ENCODE measurements around the gene TNXB. TPM values are rescaled to one million over a fixed set of nuclear protein-coding genes. Genes with fewer than 3 reads are reported as not detected.

Gene TNXB
- 0.33 to 0.85 TPM (median 0.53 TPM) in 5 replicates for total RNA-seq (2022; extraction: Qiagen RNA extraction)

DNA sequence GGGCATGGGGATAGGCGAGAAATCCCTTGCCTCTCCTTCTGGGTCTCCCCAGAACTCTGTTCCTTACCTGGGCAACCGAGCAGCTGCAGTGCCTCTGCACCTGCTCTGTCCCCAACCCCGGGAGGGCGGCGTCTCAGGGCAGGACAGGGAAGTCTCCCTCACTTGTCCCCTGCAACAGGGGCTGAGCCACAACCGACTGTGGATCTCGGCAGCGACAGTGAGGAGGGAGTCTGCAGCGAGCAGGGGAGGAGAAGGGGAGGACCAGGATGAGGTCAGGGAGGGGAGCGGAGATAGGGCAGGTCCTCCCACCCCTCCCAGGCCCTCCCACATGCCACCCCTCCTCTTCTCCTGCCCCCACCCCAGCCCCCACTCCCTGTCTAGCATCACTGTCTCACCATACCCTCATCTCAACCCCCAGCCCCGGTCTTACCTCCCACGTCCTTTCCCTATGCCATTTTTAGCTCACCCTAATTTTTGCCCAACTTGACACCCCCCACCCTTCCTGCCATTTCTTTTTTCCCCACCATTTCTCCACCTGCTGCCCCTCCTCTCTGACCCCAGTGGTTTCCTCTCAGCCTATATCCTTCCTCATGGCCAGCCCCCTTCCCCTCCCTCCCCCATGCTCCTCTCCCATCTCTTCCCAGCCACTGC is at the start of gene TNXB:
TNXB (minus strand) TSS at position 225 of the 651 bp plus-strand sequence. CDS start 11,140 bp downstream, outside the sequence.

GRCh38 chr6:32153564-32154513 is 44.7 kb upstream of the TNXB start, which contains the start of gene PPT2:
Gene PPT2, plus strand, starts transcription at chr6:32154141. Its CDS starts 454 bp downstream, at chr6:32154595.

DNA sequence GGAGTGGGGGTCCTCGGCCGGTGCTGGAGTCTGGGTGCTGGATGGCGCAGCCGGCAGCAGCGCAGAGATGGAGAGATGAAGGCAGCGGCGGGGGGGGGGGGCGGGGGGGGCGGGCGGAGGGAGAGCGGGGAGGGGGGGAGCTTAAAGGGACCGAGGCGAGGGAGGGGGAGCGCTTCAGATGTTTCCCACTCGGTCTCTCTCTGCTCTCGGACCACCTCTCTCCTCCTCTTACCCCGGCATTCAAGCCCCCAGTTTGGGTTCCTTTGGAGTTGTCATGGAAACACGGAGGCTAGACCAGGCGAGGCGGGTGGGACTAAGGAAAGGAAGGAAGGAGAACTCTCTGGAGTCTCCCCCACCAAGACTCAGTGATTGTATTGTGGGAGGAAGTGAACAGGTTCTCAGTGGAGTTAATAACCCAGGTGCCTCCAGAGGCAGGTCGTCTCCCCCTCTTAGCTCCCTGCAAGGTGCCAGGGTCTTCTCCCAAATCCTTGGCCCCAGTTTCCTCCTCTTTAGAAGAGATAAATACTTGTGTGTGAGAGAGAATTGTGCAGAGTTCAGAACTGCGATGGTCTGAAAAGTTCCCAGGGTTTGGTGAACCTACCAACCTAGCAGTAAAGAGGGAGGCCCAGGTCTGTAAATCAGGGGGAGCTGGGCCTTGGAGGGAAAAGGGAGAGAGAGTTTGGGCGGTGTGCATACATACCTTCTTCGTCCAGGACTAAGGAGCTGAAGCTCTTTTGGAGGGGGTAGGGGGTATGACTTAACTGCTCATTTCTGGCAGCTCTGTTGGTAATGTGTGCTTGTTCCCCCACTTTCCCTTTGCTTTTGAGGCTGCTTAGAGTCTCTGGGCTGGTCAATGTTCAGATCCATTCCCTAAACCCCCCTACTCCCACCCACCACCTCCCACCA is 43.0 kb upstream of the TNXB start, which contains the start of gene PRRT1:
PRRT1 (minus strand) TSS at position 77 of the 906 bp plus-strand sequence. CDS start 112 bp downstream, outside the sequence.

GRCh38 chr6:32127717-32128592 is 18.8 kb upstream of the TNXB start, which contains the start of gene ATF6B:
Gene ATF6B, minus strand, starts transcription at chr6:32128246. Its CDS starts 39 bp downstream, at chr6:32128207.

DNA sequence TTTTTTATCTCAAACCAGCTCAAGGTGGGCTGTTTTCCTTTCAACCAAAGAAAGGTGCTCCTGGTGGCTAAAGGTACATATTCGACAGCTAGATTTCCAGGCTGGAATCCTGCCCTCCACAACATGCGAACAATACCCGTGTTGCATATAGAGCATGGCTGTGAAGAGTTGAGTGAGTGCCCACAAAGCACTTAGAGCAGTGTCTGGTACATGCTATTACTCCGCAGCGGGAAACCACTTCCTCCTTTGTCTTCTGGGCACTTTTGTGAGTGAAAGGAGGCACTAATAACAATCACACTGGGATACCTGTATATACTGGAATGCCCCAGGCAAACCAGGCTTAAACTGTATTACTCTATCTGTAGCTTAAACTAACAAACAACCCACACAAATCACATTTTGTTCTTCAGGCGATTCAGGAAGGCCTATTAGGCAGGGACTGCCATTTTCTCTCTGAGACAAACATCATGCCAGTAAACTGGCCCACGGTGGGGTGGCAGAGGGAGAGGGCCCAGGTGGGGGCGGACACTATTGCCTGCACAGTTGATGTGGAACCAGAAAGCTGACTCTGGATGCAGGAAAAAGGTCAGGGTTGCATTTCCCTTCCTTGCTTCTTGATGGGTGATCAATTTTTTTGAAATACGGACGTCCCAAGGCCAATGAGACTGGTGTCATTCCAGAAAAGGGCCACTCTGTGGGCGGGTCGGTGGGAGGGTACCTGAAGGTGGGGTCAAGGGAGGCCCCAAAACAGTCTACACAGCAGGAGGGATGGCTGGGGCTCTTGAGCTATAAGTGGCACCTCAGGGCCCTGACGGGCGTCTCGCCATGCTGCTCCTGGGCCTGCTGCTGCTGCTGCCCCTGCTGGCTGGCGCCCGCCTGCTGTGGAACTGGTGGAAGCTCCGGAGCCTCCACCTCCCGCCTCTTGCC is 71.3 kb downstream of the TNXB start, which contains the start of gene CYP21A2:
CYP21A2 (plus strand) TSS at position 818 of the 927 bp plus-strand sequence; CDS start at position 826, 8 bp downstream.

DNA sequence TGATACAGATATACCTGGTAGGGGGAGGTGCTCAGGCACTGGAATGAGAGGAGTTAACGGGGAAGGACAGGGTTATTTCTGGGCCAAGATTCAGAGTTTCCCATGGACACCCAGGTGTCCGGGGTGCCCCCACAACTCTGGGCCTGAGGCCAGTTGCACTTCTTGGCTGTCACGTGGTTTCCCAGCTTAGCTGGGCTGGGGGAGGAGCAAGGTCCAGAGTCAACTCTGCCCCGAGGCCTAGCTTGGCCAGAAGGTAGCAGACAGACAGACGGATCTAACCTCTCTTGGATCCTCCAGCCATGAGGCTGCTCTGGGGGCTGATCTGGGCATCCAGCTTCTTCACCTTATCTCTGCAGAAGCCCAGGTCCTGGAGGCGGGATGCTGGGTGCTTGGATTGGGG is 94.6 kb downstream of the TNXB start, which contains the start of gene C4B:
C4B (plus strand) TSS at position 249 of the 400 bp plus-strand sequence; CDS start at position 300, 51 bp downstream.

Other genes with a start within 250 kb of the TNXB start
- gene NEU1, start 246.5 kb downstream of the TNXB start, total RNA-seq (2022; extraction: Qiagen RNA extraction) = 22.0 to 34.1 TPM (median 28.7 TPM) in 5 replicates
- 0.04 to 0.06 TPM in 2 of 5 replicates, not detected in the others for gene SLC44A4, start 230.3 kb downstream of the TNXB start, total RNA-seq (2022; extraction: Qiagen RNA extraction)
- 18.2 to 30.9 TPM (median 28.3 TPM) in 5 replicates for gene EHMT2, start 211.6 kb downstream of the TNXB start, total RNA-seq (2022; extraction: Qiagen RNA extraction)
- gene ZBTB12, start 207.3 kb downstream of the TNXB start, total RNA-seq (2022; extraction: Qiagen RNA extraction) = 2.9 to 4.4 TPM (median 3.9 TPM) in 5 replicates
- 0.27 to 0.40 TPM (median 0.30 TPM) in 5 replicates for gene C2, start 181.6 kb downstream of the TNXB start, total RNA-seq (2022; extraction: Qiagen RNA extraction)
- gene CFB, start 163.2 kb downstream of the TNXB start, total RNA-seq (2022; extraction: Qiagen RNA extraction) = 1.4 to 2.1 TPM (median 1.6 TPM) in 5 replicates
- 81.5 to 99.5 TPM (median 85.1 TPM) in 5 replicates for gene NELFE, start 150.4 kb downstream of the TNXB start, total RNA-seq (2022; extraction: Qiagen RNA extraction)
- gene SKIC2, start 150.2 kb downstream of the TNXB start, total RNA-seq (2022; extraction: Qiagen RNA extraction) = 17.5 to 26.7 TPM (median 23.7 TPM) in 5 replicates
- 10.3 to 12.9 TPM (median 12.5 TPM) in 5 replicates for gene DXO, start 137.2 kb downstream of the TNXB start, total RNA-seq (2022; extraction: Qiagen RNA extraction)
- gene C4A, start 127.3 kb downstream of the TNXB start, total RNA-seq (2022; extraction: Qiagen RNA extraction) = 0.63 to 1.2 TPM (median 0.89 TPM) in 5 replicates
- gene C4B, start 94.5 kb downstream of the TNXB start, total RNA-seq (2022; extraction: Qiagen RNA extraction) = 0.47 to 0.90 TPM (median 0.64 TPM) in 5 replicates
- gene CYP21A2, start 70.9 kb downstream of the TNXB start, total RNA-seq (2022; extraction: Qiagen RNA extraction) = 0.09 TPM in 1 of 5 replicates, not detected in the others
- 23.7 to 36.6 TPM (median 35.8 TPM) in 5 replicates for gene ATF6B, start 18.9 kb upstream of the TNXB start, total RNA-seq (2022; extraction: Qiagen RNA extraction)
- 6.5 to 7.7 TPM (median 6.9 TPM) in 5 replicates for gene FKBPL, start 20.9 kb upstream of the TNXB start, total RNA-seq (2022; extraction: Qiagen RNA extraction)
- gene PRRT1, start 42.6 kb upstream of the TNXB start, total RNA-seq (2022; extraction: Qiagen RNA extraction) = 0.35 to 1.1 TPM (median 0.68 TPM) in 5 replicates
- 7.1 to 9.4 TPM (median 9.0 TPM) in 5 replicates for gene PPT2, start 44.8 kb upstream of the TNXB start, total RNA-seq (2022; extraction: Qiagen RNA extraction)
- 0.70 to 2.2 TPM (median 1.5 TPM) in 5 replicates for gene EGFL8, start 55.3 kb upstream of the TNXB start, total RNA-seq (2022; extraction: Qiagen RNA extraction)
- gene AGPAT1, start 66.7 kb upstream of the TNXB start, total RNA-seq (2022; extraction: Qiagen RNA extraction) = 32.1 to 44.9 TPM (median 44.4 TPM) in 5 replicates
- 32.0 to 43.1 TPM (median 40.9 TPM) in 5 replicates for gene RNF5, start 69.1 kb upstream of the TNXB start, total RNA-seq (2022; extraction: Qiagen RNA extraction)
- 0.47 to 1.8 TPM (median 1.4 TPM) in 5 replicates for gene AGER, start 74.9 kb upstream of the TNXB start, total RNA-seq (2022; extraction: Qiagen RNA extraction)
- gene PBX2, start 80.9 kb upstream of the TNXB start, total RNA-seq (2022; extraction: Qiagen RNA extraction) = 13.5 to 18.9 TPM (median 17.2 TPM) in 5 replicates
- 0.26 to 0.48 TPM (median 0.36 TPM) in 5 replicates for gene GPSM3, start 83.3 kb upstream of the TNXB start, total RNA-seq (2022; extraction: Qiagen RNA extraction)
- gene NOTCH4, start 114.7 kb upstream of the TNXB start, total RNA-seq (2022; extraction: Qiagen RNA extraction) = 0.59 to 0.98 TPM (median 0.75 TPM) in 5 replicates

Data from A549 treated with dexamethasone at 1 μM for 4 hours (cell line).